HG03095 (cell line): ENCODE data around the gene GPX1.
"Not testable (repeated sequence)": the region's sequence is repeated elsewhere in the genome, so short reads cannot be mapped to it uniquely, and the experiment has no call there.

Experiments used
- ATAC-seq: cut with Tn5 transposase; IDR thresholded peaks from one replicate; pipeline ENCODE4 v1.9.1; 2021; ENCODE audit warnings: moderate library complexity; ENCODE audit not compliant: unreplicated experiment

The GPX1 gene

GRCh38 chr3:49358217-49358883 is at the start of gene GPX1:
GPX1 (minus strand) TSS chr3:49358353; CDS start chr3:49358278, 75 bp downstream.
- ATAC-seq = peak; percentile 83

- ATAC-seq = no peak
Measured at GRCh38 chr3:49406571-49407565, 48.7 kb upstream of the GPX1 start.

GRCh38 chr3:49405570-49405969 is 47.4 kb upstream of the GPX1 start:
- ATAC-seq = not testable (repeated sequence)

- ATAC-seq = no peak
Measured at GRCh38 chr3:49403891-49404290, 45.7 kb upstream of the GPX1 start.

GRCh38 chr3:49401766-49402165 is 43.6 kb upstream of the GPX1 start:
- ATAC-seq = no peak

GRCh38 chr3:49399461-49399860 is 41.3 kb upstream of the GPX1 start:
- ATAC-seq = no peak

GRCh38 chr3:49397470-49397869 is 39.3 kb upstream of the GPX1 start:
- ATAC-seq = no peak

- ATAC-seq = not testable (repeated sequence)
Measured at GRCh38 chr3:49391310-49391709, 33.2 kb upstream of the GPX1 start.

GRCh38 chr3:49389297-49389696 is 31.1 kb upstream of the GPX1 start:
- ATAC-seq = no peak

- no peak for ATAC-seq
Measured at GRCh38 chr3:49388289-49388820, 30.2 kb upstream of the GPX1 start.

- no peak for ATAC-seq
Measured at GRCh38 chr3:49387721-49388120, 29.6 kb upstream of the GPX1 start.

GRCh38 chr3:49386056-49386756 is 28.1 kb upstream of the GPX1 start:
- ATAC-seq = no peak

- no peak for ATAC-seq
Measured at GRCh38 chr3:49385617-49386016, 27.5 kb upstream of the GPX1 start.

GRCh38 chr3:49383387-49383786 is 25.2 kb upstream of the GPX1 start:
- ATAC-seq = no peak

- no peak for ATAC-seq
Measured at GRCh38 chr3:49378249-49378895, 20.2 kb upstream of the GPX1 start.

- ATAC-seq = no peak
Measured at GRCh38 chr3:49377483-49377882, 19.3 kb upstream of the GPX1 start.

- no peak for ATAC-seq
Measured at GRCh38 chr3:49371946-49372345, 13.8 kb upstream of the GPX1 start.

GRCh38 chr3:49370585-49371290 is 12.6 kb upstream of the GPX1 start:
- no peak for ATAC-seq

GRCh38 chr3:49362561-49362960 is 4.4 kb upstream of the GPX1 start:
- ATAC-seq = no peak

GRCh38 chr3:49359623-49360022 is 1.5 kb upstream of the GPX1 start:
- no peak for ATAC-seq
